Endodermal cell (in vitro differentiated cells): ENCODE results near the gene PSMB4. TPM values are rescaled to one million over a fixed set of nuclear protein-coding genes. Genes with fewer than 3 reads are reported as not detected.
A peak's percentile ranks its signal among the peaks of the same experiment; 100 is the strongest.
"Not testable (repeated sequence)": the region's sequence is repeated elsewhere in the genome, so short reads cannot be mapped to it uniquely, and the experiment has no call there.

Experiments
- DNase-seq: peaks from one replicate; pipeline ENCODE4 v3.0.0-alpha.2; 2017
- H3K27ac ChIP-seq: 2 replicates; pipeline ENCODE4 v1.5.1; 2013; ENCODE audit warnings: mild to moderate bottlenecking, low read depth, low read length, moderate library complexity
- H3K27me3 ChIP-seq: 2 replicates; pipeline ENCODE4 v1.6.1; 2013; ENCODE audit warnings: mild to moderate bottlenecking, low read length, moderate library complexity; ENCODE audit not compliant: insufficient read depth, control insufficient read depth, poor library complexity, severe bottlenecking
- H3K36me3 ChIP-seq: 2 replicates; pipeline ENCODE4 v1.7.0; 2013; ENCODE audit warnings: mild to moderate bottlenecking, low read length, moderate library complexity; ENCODE audit not compliant: control insufficient read depth, insufficient read depth
- H3K4me1 ChIP-seq: one replicate; pipeline ENCODE4 v1.7.0; 2013; ENCODE audit warnings: low read length; ENCODE audit not compliant: control insufficient read depth, insufficient read depth
- H3K4me3 ChIP-seq: 2 replicates; pipeline ENCODE4 v1.5.1; 2013; ENCODE audit warnings: mild to moderate bottlenecking, low read length, moderate library complexity
- H3K9ac ChIP-seq: 2 replicates; pipeline ENCODE4 v1.6.1; 2013; ENCODE audit warnings: mild to moderate bottlenecking, low read length, moderate library complexity; ENCODE audit not compliant: poor library complexity, severe bottlenecking; ENCODE audit errors: extremely low read depth
- H3K9me3 ChIP-seq: 2 replicates; pipeline ENCODE4 v1.6.1; 2013; ENCODE audit warnings: mild to moderate bottlenecking, low read length, moderate library complexity; ENCODE audit not compliant: control insufficient read depth
- H3K27ac Mint-ChIP-seq: 2 replicates; pipeline ENCODE4 v1.8.0; 2020; ENCODE audit warnings: mixed read lengths
- H3K27me3 Mint-ChIP-seq: 2 replicates; pipeline ENCODE4 v1.8.0; 2021; ENCODE audit warnings: mild to moderate bottlenecking, mixed read lengths; ENCODE audit not compliant: insufficient read depth
- H3K36me3 Mint-ChIP-seq: 2 replicates; pipeline ENCODE4 v1.8.0; 2020; ENCODE audit warnings: low read depth, mixed read lengths
- H3K4me1 Mint-ChIP-seq: 2 replicates; pipeline ENCODE4 v1.8.0; 2020; ENCODE audit warnings: mixed read lengths
- H3K4me3 Mint-ChIP-seq: 2 replicates; pipeline ENCODE4 v1.8.0; 2020; ENCODE audit warnings: mild to moderate bottlenecking, moderate library complexity, mixed read lengths
- H3K9me3 Mint-ChIP-seq: 2 replicates; pipeline ENCODE4 v1.8.0; 2020; ENCODE audit warnings: mild to moderate bottlenecking, mixed read lengths
- WGBS, 2 experiments: methylation state at CpG; one replicate each; pipeline versions ENCODE4 v1.1.5 to v1.1.7; 2013; ENCODE audit warnings: missing lambda C conversion rate in 2 of 2, mixed read lengths in 1 of 2; ENCODE audit not compliant: insufficient coverage in 1 of 2, insufficient read length in 1 of 2; 5-methylcytosine and 5-hydroxymethylcytosine counted together
- long read RNA-seq, 4 experiments: library from polyadenylated mRNA in 2 of 4; library from RNA in 1 of 4; library from capped mRNA in 1 of 4; stranded (forward) in 3 of 4; unstranded in 1 of 4; transcript quantifications; one replicate each; pipeline ENCODE4 v2.0.0, GENCODE V29; 2020 to 2021; ENCODE audit warnings: inconsistent platforms in 1 of 4
- polyA plus RNA-seq, 2 experiments: library from polyadenylated mRNA; stranded (reverse); fragments of 50-300 nt; gene quantifications; one replicate each; pipeline ENCODE4 v1.2.3, GENCODE V29; 2013
- total RNA-seq, 2 donors: library from RNA; stranded (reverse); fragmentation: NEBNext Ultra II Directional in 1 of 2; extraction: Animal tissue kit (Norgen Biotek cat#: 25700) in 1 of 2; gene quantifications; 2 replicates in 1 of 2; 3 replicates in 1 of 2; pipeline ENCODE4 v1.2.1, GENCODE V29; 2021
- TF ChIP-seq, protein P1 (sequence below): fragments of 200-600 bp; sonication (generic); conservative IDR thresholded peaks from 2 replicates; pipeline ENCODE4 v1.5.0; 2021; ENCODE audit warnings: antibody characterized with exemption, mild to moderate bottlenecking

The PSMB4 gene
- 100 to 1,000 TPM; 327 to 333 TPM for total RNA-seq
- polyA plus RNA-seq (2013, experiment 1 of 2): 278 TPM
- polyA plus RNA-seq (2013, experiment 2 of 2): 254 TPM
- long read RNA-seq, experiment 1, transcript PSMB4-201 (7 exons, 964 nt): major isoform, 152 of 181 reads
- long read RNA-seq, experiment 1, partial matches to known transcripts: 9 of 181 reads
- long read RNA-seq, experiment 1, other reads (novel, unspliced or antisense): 18 of 181 reads
- long read RNA-seq, experiment 2, transcript PSMB4-201 (7 exons, 964 nt): major isoform, 54 of 62 reads
- long read RNA-seq, experiment 2, partial matches to known transcripts: 3 of 62 reads
- long read RNA-seq, experiment 2, other reads (novel, unspliced or antisense): 4 of 62 reads
- long read RNA-seq, experiment 3, transcript PSMB4-201 (7 exons, 964 nt): major isoform, 72 of 94 reads
- long read RNA-seq, experiment 3, partial matches to known transcripts: 2 of 94 reads
- long read RNA-seq, experiment 3, other reads (novel, unspliced or antisense): 20 of 94 reads
- long read RNA-seq, experiment 4, transcript PSMB4-201 (7 exons, 964 nt): major isoform, 237 of 296 reads
- long read RNA-seq, experiment 4, partial matches to known transcripts: 44 of 296 reads
- long read RNA-seq, experiment 4, other reads (novel, unspliced or antisense): 15 of 296 reads

DNA sequence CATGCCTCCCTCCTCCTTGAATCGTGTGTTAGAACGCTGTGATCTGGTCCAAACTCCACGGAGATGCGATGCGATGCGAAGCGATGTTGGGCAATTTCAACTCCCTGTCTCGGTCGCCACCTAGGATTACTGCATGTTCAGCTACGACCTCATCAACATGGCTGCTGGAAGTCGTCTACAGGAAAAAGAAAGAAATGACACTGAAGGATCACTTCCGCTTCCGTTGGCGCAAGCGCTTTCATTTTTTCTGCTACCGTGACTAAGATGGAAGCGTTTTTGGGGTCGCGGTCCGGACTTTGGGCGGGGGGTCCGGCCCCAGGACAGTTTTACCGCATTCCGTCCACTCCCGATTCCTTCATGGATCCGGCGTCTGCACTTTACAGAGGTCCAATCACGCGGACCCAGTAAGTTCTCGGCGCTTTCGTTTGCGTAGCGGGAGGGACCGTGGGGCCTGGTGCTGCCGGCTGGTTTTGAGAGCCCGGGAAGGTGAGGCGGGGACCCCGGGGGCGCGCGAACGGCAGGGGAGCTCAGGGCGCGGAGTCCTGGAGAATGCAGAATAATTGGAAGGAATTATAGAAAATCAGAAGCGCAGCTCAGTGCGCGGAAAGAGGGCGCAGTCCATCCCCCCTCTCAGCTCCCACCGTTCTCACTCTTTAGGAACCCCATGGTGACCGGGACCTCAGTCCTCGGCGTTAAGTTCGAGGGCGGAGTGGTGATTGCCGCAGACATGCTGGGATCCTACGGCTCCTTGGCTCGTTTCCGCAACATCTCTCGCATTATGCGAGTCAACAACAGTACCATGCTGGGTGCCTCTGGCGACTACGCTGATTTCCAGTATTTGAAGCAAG, at the start of gene PSMB4:
TSS of gene PSMB4 (plus strand) at position 250 of the 848 bp plus-strand sequence. CDS start at position 265, 15 bp downstream.
- H3K36me3 ChIP-seq: peaks cover 38% of the 10 kb centered on the region

DNA sequence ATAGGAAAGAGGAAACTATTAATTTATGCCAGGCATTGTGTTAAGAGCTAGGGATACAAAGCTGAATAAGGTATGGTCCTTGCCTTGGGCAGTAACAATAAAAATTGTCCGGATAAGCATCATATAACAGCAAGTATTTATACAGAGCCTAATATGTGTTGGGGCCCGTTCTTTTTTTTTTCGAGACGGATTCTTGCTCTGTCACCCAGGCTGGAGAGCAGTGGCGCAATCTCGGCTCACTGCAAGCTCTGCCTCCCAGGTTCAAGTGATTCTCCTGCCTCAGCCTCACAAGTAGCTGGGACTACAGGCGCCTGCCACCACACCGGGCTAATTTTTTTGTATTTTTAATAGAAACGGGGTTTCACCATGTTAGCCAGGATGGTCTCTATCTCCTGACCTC, 49.0 kb upstream of the PSMB4 start:
- not testable (repeated sequence) for H3K36me3 ChIP-seq, H3K27me3 ChIP-seq, H3K36me3 Mint-ChIP-seq, H3K4me3 Mint-ChIP-seq, DNase-seq, H3K4me3 ChIP-seq, H3K9ac ChIP-seq, H3K4me1 ChIP-seq, H3K27me3 Mint-ChIP-seq, H3K27ac ChIP-seq, H3K27ac Mint-ChIP-seq
- H3K9me3 Mint-ChIP-seq: peaks cover 23% of the 10 kb centered on the region
- peaks cover 11% of the 10 kb centered on the region for H3K9me3 ChIP-seq
- 93 to 94% methylated on average over 6 to 9 of the region's 9 CpGs for WGBS, 2 experiments
- H3K4me1 Mint-ChIP-seq: peaks cover 20% of the 10 kb centered on the region

More for the DNA sequence above, at the start of gene PSMB4:
- peak within 1 kb of the TSS; percentile 95 for H3K9ac ChIP-seq
- peak within 1 kb of the TSS; percentile 99 for H3K27ac Mint-ChIP-seq
- peak; percentile 92 for DNase-seq
- no peaks in the 10 kb centered on the region for H3K27me3 ChIP-seq
- peaks cover 2% of the 10 kb centered on the region for H3K9me3 Mint-ChIP-seq
- H3K4me1 Mint-ChIP-seq: peaks cover 11% of the 10 kb centered on the region
- no peaks in the 10 kb centered on the region for H3K27me3 Mint-ChIP-seq
- peaks cover 35% of the 10 kb centered on the region for H3K36me3 Mint-ChIP-seq
- H3K4me3 ChIP-seq: peak within 1 kb of the TSS; percentile 96
- H3K4me3 Mint-ChIP-seq: peak within 1 kb of the TSS; percentile 98
- no peaks in the 10 kb centered on the region for H3K9me3 ChIP-seq
- TF ChIP-seq, protein P1, sequence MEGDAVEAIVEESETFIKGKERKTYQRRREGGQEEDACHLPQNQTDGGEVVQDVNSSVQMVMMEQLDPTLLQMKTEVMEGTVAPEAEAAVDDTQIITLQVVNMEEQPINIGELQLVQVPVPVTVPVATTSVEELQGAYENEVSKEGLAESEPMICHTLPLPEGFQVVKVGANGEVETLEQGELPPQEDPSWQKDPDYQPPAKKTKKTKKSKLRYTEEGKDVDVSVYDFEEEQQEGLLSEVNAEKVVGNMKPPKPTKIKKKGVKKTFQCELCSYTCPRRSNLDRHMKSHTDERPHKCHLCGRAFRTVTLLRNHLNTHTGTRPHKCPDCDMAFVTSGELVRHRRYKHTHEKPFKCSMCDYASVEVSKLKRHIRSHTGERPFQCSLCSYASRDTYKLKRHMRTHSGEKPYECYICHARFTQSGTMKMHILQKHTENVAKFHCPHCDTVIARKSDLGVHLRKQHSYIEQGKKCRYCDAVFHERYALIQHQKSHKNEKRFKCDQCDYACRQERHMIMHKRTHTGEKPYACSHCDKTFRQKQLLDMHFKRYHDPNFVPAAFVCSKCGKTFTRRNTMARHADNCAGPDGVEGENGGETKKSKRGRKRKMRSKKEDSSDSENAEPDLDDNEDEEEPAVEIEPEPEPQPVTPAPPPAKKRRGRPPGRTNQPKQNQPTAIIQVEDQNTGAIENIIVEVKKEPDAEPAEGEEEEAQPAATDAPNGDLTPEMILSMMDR: peak; percentile 52
- H3K27ac ChIP-seq: peak within 1 kb of the TSS; percentile 91
- WGBS, 2 experiments: 0% methylated on average over 32 to 63 of the region's 63 CpGs
- peaks cover 6% of the 10 kb centered on the region for H3K4me1 ChIP-seq

DNA sequence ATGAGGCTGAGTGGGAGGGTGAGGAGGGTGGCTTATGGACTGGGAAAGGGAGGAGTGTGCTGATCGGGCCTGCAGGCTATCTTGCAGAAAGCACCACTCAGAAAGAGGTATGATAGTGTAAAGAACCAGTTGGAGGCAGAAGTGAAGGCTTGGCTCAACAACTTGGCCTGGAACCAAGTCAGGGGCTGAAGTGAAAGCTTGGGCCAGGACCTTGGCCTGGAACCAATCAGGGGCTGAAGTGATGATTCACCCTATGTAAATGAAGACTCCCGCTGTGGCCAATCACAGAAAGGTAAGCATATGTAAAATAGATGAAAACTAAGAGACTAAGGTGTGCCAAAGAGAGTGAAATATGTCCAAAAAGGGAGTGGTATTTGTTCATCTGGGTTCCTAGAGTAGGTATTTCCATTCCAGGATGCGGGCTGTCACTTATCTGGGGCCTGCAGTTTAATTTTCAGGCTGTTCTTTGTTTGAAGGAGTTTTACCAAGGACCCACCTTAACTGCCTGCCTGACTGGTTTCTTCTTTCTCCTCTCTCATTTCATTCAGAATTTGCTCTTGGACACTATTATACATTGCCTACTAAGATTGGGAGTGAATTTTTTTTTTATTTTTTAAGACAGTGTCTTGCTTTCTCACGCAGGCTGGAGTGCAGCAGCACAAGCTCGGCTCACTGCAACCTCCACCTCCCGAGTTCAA, 47.2 kb upstream of the PSMB4 start:
- Mint-ChIP-seq H3K4me1 (peaks cover 9% of the 10 kb centered on the region), H3K36me3 (no peaks in the 10 kb centered on the region), H3K27me3 (peaks cover 3% of the 10 kb centered on the region), H3K9me3 (peaks cover 23% of the 10 kb centered on the region), H3K4me3 (no peak overlapping the region), H3K27ac (no peak overlapping the region)
- 80 to 92% methylated on average over 4 to 6 of the region's 6 CpGs for WGBS, 2 experiments
- no peak overlapping the region for H3K4me3 ChIP-seq
- H3K27ac ChIP-seq: no peak overlapping the region
- H3K27me3 ChIP-seq: no peaks in the 10 kb centered on the region
- TF ChIP-seq, protein P1: no peak
- no peak for DNase-seq
- no peaks in the 10 kb centered on the region for H3K4me1 ChIP-seq
- no peak overlapping the region for H3K9ac ChIP-seq
- peaks cover 11% of the 10 kb centered on the region for H3K9me3 ChIP-seq
- H3K36me3 ChIP-seq: no peaks in the 10 kb centered on the region
